GM18951 (cell line): ENCODE data around the gene TOX3.

Source experiments
- POLR2A ChIP-seq: IDR thresholded peaks from 4 replicates; pipeline ENCODE4 v1.6.1; 2011; ENCODE audit warnings: mild to moderate bottlenecking; ENCODE audit not compliant: insufficient read length, insufficient read depth; ENCODE audit errors: extremely low read depth
- in situ Hi-C: fragments of 300-500 bp; cut with MboI; formaldehyde crosslinking; loops from one replicate; pipeline ENCODE4 v1.12.0; 2022; ENCODE audit warnings: low sequenced_read_pairs, mixed read lengths, inconsistent platforms; ENCODE audit not compliant: unreplicated experiment

The TOX3 gene

GRCh38 chr16:52554334-52554733 is 7.4 kb upstream of the TOX3 start:
- TF ChIP-seq POLR2A = no peak
- in situ Hi-C loops = no loop called here

DNA sequence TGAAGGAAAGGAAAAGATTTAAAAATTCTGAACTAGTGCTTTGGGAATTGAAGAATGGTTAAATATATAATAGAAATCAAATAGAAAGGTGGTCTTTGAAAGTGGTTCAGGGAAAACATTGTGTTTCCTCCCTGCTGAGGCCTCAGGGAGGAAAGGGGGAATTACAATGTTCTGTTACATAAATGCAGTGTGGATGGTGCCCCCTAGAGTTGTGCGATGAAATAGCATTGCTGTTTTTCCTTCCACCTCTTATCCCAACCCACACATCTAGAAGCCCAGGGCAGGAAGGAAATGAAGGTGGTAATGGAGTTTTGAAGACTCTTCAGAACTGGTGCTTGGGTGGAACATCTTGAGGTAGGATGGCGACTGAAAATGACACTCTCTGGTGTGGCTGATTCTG is 6.4 kb upstream of the TOX3 start:
- no peak for TF ChIP-seq POLR2A
- in situ Hi-C loops = no loop called here

DNA sequence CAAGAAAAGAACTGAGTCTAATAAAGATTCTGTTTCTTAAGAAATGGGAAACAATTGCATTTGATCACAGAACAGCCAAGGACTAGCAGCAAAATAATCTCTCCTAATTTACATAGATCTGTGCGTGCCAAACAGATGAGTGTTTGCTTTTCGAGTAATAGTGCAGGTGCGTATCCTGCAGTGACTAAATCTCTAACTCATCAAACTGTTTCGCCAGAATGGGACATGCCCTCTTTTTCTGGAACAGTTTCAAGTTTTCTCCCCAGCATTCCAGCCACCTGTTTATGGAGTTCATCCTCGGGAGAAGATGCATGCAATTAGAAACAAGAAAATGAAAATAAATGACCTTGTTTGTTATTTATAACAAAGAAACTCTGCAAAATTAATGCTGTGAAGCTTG is 5.7 kb upstream of the TOX3 start:
- TF ChIP-seq POLR2A = no peak
- in situ Hi-C loops = no loop called here

DNA sequence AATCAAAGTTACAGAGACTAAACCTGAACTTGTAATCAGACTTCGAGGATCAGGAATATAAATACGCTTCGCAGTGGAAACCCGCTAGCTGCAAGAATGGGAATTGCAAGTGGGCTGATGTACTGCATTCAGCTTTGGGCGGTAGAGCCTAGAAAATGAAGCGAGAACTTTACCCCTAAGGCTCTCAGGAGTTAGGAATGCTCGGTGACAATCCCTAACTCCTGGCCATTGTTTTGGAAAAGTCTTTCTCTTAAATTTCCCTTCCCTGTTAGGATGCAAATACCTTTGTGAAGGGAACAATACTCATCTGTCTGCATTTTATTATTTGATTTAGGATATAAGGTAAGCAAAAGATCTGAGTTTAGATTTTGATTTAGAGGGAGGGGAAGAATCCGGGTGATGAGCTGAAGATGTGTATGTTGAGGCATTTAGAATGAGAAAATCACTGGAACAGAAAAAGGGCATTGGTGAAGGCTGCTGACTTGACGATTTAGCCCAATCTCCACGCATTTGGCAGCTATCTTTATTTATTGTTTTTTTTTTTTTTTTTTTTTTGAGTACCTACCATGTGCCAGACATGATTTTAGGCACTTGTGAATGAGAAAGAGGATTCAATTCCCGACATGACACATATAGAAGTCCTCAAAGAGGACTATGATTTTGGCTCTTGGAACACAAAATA is 2.2 kb upstream of the TOX3 start:
- in situ Hi-C loops = no loop called here
- no peak for TF ChIP-seq POLR2A

DNA sequence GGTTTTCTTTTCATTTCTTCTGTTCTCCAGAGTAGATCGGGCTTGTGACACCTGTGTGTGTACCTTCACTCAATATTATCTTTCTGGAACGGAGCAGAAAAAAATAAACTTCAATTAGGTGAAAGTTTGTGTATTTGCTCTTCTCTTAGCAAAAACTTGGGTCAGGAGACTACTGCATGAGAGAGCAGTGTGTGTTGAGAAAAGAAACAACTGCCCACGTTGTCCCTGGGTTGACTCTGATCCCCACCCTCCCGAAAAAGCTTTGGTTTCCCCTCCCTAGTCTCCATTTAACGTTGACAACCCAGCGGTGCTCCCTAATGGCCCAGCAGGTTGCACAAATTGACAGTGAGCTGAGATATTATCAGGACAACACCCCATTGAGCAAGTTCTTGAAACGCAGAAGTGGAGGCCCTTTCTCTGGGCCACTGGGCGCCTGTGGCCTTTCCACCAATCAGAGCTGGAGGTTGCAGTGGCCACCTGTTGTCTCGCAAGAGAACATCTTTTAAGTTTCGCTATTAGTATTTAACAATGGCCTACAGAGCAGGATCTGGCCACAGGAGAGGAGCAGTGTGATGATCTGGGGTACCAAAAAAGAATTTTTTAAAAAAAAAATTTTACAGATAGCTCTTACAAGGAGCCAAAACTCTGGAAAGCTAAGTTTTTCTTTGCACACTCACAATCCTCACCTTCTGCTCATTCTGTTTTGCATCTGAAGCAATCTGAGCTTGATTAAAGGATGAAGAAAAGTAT is 1.5 kb upstream of the TOX3 start:
- in situ Hi-C loops = no loop called here

GRCh38 chr16:52547834-52548215 is 882 bp upstream of the TOX3 start:
- TF ChIP-seq POLR2A = no peak
- in situ Hi-C loops = no loop called here

More for the DNA sequence above, 1.5 kb upstream of the TOX3 start:
- TF ChIP-seq POLR2A = no peak

DNA sequence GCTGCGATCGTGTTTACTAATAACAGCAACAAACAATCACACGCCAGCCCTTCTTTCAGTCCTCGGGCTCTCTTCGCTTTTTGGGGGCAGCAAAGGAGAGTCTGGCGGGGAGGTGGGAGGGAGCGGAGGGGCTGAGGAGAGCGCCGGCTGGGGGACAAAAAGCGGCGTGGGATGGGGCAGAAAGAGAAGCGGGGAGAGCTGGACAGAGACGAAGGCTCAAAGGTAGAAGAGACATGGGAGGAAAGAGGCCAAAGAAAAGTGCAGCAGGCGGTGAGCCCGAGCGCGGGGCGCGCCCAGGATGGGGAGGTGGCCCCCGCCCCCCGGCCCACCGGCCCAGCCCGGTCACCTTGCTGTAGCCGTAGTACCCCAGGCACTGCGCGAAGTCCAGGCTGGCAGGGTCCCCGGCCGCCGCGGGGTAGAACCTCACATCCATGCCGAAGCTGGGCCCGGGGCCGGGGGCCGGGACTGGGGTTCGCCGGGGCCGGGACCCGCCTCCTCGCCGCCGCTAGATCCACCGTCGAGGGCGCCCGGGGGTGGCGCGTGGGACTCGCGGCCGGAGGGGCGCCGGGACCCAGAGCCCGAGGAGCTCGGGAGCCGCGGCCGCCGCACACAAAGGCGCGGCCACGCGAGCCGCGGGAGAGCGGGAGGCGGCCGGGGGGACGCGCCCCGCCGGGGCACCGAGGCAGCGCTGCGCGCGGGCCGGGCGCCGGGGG is 496 bp downstream of the TOX3 start:
- in situ Hi-C loops = no loop called here
- no peak for TF ChIP-seq POLR2A

- no peak for TF ChIP-seq POLR2A
- in situ Hi-C loops = no loop called here
Measured at GRCh38 chr16:52545898-52546266, 1.1 kb downstream of the TOX3 start.

GRCh38 chr16:52545222-52545897 is 1.6 kb downstream of the TOX3 start:
- TF ChIP-seq POLR2A = no peak
- in situ Hi-C loops = no loop called here

DNA sequence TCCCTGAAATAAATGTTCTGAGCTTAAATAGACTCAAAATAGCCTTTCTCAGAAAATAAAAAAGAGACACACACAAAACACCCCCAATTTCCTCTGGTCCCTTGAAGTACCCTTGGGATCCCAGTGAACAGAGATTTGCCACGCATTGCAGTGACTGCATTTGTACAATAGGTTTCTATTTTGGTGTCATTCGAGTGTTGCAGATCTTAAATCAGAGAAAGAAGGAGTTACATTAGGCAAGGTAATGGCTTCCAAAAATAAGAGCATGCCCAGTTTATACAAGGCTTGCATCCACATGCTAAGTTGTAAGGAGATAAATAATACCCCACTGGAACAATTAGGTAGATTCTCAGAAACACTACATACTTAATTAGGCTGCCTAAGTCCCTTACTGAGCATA is 2.2 kb downstream of the TOX3 start:
- in situ Hi-C loops = no loop called here

GRCh38 chr16:52543654-52544053 is 3.3 kb downstream of the TOX3 start:
- no peak for TF ChIP-seq POLR2A
- in situ Hi-C loops = no loop called here

More for the DNA sequence above, 2.2 kb downstream of the TOX3 start:
- no peak for TF ChIP-seq POLR2A

GRCh38 chr16:52540910-52541309 is 6.0 kb downstream of the TOX3 start:
- no peak for TF ChIP-seq POLR2A
- in situ Hi-C loops = no loop called here

- in situ Hi-C loops = no loop called here
- no peak for TF ChIP-seq POLR2A
Measured at GRCh38 chr16:52539191-52539590, 7.8 kb downstream of the TOX3 start.
